Measurements from ENCODE around the gene ZNF319. TPM values are rescaled to one million over a fixed set of nuclear protein-coding genes. Genes with fewer than 3 reads are reported as not detected.
A peak's percentile ranks its signal among the peaks of the same experiment; 100 is the strongest.

Gene ZNF319
- total and polyA plus RNA-seq, 8 donors, result 1.4 to 11.0 (median 2.7) TPM; not detected in 1

DNA sequence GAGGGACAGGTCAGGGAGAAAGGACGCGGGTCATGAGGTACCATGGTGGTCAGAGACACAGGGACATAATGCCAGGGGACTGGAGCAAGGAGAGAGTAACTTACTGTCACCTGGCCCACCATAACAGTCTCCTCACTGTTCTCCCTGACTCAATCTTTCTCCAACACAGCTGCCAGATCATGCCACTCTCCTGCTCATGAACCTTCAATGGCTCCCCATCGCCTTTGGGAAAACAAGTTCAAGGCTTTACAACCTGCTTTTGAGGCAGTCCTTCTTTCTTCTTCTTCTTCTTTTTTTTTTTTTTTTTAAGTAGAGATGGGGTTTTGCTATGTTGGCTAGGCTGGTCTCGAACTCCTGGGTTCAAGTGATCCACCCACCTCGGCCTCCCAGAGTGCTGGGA lies 52.4 kb downstream of the ZNF319 start:
- Histone ChIP-seq H3K36me3 (no peaks in the 10 kb centered on the region), H3K9me3 (no peaks in the 10 kb centered on the region), H3K4me1 (no peaks in the 10 kb centered on the region), H3K27ac (no peak overlapping the region), H3K27me3 (peaks cover 0 to 26% (median 0%) of the 10 kb centered on the region in 3 donors), H3K4me3 (no peak overlapping the region)
- intact Hi-C loops (cut with DNase I; ENCODE audit: low total_unique reads), result no loop called here
- WGBS, 5 donors, result 86 to 90% (median 89%) methylated on average over 5 of the region's 5 CpGs
- TF ChIP-seq POLR2AphosphoS5 (IDR thresholded peaks at IDR 0.05), result no peak
- TF ChIP-seq POLR2A (IDR thresholded peaks at IDR 0.05), result no peak
- TF ChIP-seq, protein P1, sequence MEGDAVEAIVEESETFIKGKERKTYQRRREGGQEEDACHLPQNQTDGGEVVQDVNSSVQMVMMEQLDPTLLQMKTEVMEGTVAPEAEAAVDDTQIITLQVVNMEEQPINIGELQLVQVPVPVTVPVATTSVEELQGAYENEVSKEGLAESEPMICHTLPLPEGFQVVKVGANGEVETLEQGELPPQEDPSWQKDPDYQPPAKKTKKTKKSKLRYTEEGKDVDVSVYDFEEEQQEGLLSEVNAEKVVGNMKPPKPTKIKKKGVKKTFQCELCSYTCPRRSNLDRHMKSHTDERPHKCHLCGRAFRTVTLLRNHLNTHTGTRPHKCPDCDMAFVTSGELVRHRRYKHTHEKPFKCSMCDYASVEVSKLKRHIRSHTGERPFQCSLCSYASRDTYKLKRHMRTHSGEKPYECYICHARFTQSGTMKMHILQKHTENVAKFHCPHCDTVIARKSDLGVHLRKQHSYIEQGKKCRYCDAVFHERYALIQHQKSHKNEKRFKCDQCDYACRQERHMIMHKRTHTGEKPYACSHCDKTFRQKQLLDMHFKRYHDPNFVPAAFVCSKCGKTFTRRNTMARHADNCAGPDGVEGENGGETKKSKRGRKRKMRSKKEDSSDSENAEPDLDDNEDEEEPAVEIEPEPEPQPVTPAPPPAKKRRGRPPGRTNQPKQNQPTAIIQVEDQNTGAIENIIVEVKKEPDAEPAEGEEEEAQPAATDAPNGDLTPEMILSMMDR (IDR thresholded peaks at IDR 0.05), result no peak
- no peak for TF ChIP-seq EP300 (IDR thresholded peaks at IDR 0.05)
- DNase-seq, result no peak

DNA sequence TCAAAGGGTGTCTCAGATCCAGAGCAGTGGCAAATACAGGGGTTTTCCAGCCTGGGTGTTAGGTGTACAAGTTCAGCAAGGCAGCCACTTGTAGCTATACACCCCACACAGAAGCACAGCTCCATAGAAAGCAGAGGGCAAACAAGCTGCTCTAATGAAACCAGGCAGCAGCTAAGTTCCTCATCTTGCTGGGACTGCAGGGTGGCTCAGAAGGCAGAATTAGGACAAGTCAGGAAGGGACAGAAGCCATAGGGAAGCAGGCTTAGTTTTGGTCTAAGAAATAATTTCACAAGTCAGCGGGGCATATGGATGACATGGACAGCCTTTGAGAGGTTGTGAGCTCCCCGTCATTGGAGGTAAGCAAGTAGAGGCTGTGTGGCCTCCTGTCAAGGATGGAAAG lies 53.2 kb downstream of the ZNF319 start:
- Histone ChIP-seq H3K27ac (no peak overlapping the region), H3K4me1 (no peaks in the 10 kb centered on the region), H3K36me3 (no peaks in the 10 kb centered on the region), H3K27me3 (peaks cover 0 to 26% (median 0%) of the 10 kb centered on the region in 3 donors), H3K9me3 (no peaks in the 10 kb centered on the region), H3K4me3 (no peak overlapping the region)
- intact Hi-C loops (cut with DNase I; ENCODE audit: low total_unique reads), result no loop called here
- WGBS, 5 donors, result 86 to 94% (median 89%) methylated on average over 2 of the region's 2 CpGs
- DNase-seq, result no peak
- TF ChIP-seq EP300 (IDR thresholded peaks at IDR 0.05), result no peak

DNA sequence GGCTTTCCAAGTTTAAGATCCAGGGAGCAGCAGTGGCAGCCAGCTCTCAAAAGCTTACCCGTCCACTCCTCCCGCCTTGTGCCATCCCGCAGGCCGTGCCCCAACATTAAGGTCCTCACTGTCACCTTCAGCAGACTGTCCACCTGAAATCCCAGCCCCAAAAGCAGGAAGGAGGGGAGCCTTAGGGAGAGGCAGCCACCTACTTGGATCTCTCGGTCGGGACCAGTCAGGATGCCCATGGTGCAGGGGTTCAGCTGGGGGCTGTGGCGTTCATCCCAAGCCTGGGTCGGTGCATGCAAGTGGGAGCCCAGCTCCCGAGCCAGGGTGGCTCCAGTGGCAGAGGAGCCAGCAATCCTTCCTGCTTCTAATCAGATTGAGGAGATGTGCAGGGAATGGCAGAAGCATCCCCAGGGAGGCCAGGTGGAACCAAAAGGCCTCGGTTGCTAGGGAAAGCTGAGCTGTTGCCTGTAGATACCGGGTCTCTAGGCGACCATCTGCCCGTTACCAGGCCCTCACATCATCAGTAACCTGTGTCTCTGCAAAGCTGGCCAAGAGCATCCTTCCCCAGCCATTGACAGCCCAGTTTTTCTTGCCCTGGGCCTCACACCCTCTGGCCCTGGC lies 54.2 kb downstream of the ZNF319 start:
- intact Hi-C loops (cut with DNase I; ENCODE audit: low total_unique reads), result no loop called here
- Histone ChIP-seq H3K36me3 (no peaks in the 10 kb centered on the region), H3K4me3 (no peak overlapping the region), H3K4me1 (peaks cover 0 to 6% (median 2%) of the 10 kb centered on the region in 4 donors), H3K9me3 (no peaks in the 10 kb centered on the region), H3K27me3 (peaks cover 0 to 20% (median 0%) of the 10 kb centered on the region in 3 donors), H3K27ac (no peak overlapping the region)
- 72 to 88% (median 84%) methylated on average over 11 to 13 of the region's 13 CpGs for WGBS, 5 donors
- DNase-seq, result peak in 1 of 2 donors; percentile 55
- TF ChIP-seq POLR2AphosphoS5 (IDR thresholded peaks at IDR 0.05), result no peak
- TF ChIP-seq POLR2A (IDR thresholded peaks at IDR 0.05), result no peak
- TF ChIP-seq, protein P1 (IDR thresholded peaks at IDR 0.05), result no peak
- TF ChIP-seq EP300 (IDR thresholded peaks at IDR 0.05), result no peak

DNA sequence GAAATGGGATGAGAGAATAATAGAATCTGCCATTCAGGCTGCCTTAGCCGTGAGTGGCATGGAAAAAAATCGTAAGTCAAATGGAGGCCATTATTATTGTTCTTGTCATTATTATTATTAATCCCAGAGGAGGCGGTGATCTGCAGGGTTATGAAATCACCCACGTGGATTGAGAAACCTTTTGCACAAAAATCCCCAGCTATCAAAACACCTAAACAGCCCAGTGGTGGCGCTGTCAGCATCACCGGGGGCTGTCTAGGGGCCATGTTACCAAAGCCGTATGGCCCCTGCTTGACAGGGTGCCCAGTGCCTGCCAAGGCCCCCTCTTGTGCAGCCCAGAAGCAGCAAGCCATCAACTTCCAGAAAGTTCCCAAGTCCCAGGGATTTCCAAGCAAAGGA lies 54.7 kb downstream of the ZNF319 start:
- TF ChIP-seq POLR2AphosphoS5 (IDR thresholded peaks at IDR 0.05) (no peak), EP300 (IDR thresholded peaks at IDR 0.05) (no peak), POLR2A (IDR thresholded peaks at IDR 0.05) (no peak)
- TF ChIP-seq, protein P1 (IDR thresholded peaks at IDR 0.05), result no peak
- 57 to 64% (median 59%) methylated on average over 7 of the region's 7 CpGs for WGBS, 5 donors
- no peak for DNase-seq
- Histone ChIP-seq H3K27ac (no peak overlapping the region), H3K36me3 (no peaks in the 10 kb centered on the region), H3K9me3 (no peaks in the 10 kb centered on the region), H3K27me3 (peaks cover 0 to 25% (median 0%) of the 10 kb centered on the region in 3 donors), H3K4me3 (no peak overlapping the region), H3K4me1 (peaks cover 0 to 11% (median 6%) of the 10 kb centered on the region in 4 donors)
- intact Hi-C loops (cut with DNase I; ENCODE audit: low total_unique reads), result no loop called here

Measured in stomach (tissue), 9 donors.